T-helper 2 cell (primary cell): ENCODE measurements around the gene MYH14.
"Not testable (repeated sequence)": the region's sequence is repeated elsewhere in the genome, so short reads cannot be mapped to it uniquely, and the experiment has no call there.

Experiments used
- DNase-seq, 5 experiments: peaks; one replicate each; pipeline versions ENCODE4 v3.0.0 to v3.0.0-alpha.2; 2012 to 2022

Gene MYH14

DNA sequence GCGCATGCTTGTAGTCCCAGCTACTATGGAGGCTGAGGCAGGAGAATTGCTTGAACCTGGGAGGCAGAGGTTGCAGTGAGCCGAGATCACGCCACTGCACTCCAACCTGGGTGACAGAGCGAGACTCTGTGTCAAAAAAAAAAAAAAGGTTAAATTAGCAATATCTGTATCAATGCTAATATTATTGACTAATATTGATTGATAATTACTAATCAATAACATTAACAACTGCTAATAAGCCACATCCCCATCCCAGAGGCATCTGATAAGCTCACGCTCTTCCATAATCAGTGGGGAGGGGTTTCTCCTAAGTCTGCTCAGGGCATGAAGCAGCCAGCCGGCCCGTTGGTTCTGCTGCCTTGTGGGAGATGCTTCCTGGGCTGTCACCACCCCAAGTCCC is 24.7 kb downstream of the MYH14 start:
- DNase-seq: not testable (repeated sequence)

DNA sequence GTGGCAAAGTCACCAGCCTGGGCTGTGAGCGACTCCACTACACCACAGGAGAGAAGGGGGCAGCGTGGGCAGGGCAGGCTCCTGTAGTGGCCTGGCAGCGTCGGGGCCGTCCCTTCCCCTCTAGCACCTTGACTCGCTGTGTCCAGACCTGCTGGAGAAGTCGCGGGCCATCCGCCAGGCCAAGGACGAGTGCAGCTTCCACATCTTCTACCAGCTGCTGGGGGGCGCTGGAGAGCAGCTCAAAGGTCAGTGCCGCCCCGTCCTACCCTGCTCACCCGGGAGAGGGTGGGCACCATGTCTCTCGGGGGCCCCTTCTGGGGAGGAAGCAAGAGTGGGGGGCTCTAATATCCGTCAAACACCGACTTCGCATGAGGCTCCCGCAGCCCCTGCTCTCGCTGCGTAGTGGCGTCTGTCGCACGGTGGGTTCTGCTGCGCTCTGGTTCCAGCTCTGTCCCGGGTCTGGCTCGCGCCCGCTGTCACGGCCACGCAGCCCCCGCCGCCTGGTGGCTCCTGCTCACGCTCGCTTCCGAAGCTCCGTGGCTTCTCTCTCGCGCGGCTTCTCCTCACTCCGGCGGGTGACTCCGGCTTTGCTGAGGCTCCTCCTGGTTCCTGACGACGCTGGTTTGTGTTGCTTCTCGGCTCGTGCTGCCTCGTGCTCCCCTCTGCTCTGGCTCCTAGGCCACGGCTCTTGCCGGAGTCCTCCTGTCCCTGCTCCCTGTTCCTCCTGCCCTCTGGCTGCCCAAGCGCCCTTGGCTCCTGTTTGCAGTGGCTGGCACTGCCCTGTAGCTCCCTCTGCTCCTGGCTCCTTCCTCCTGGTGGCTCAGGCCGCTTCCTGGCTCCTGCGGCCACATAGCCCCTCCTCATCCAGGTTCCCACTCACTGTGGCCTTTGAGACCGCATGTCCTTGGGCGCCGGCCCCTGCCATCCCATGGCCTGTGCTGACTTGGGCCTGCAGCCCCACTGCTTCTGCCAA is 27.2 kb downstream of the MYH14 start:
- DNase-seq: no peak

DNA sequence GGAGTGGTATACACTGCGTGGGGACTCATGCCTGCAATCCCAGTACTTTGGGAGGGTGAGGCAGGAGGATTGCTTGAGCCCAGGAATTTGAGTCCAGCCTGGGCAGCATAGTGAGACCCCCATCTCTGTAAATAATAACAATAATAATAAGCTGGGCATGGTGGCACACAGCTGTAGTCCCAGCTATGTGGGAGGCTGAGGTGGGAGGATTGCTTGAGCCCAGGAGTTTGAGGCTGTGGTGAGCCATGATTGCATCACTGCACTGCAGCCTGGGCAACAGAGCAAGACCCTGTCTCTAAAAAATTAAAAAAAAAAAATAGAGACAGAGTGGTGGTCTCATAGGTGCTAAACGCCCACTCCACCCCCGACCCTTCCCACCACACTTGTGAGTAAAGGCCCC is 28.0 kb downstream of the MYH14 start:
- DNase-seq: not testable (repeated sequence)

DNA sequence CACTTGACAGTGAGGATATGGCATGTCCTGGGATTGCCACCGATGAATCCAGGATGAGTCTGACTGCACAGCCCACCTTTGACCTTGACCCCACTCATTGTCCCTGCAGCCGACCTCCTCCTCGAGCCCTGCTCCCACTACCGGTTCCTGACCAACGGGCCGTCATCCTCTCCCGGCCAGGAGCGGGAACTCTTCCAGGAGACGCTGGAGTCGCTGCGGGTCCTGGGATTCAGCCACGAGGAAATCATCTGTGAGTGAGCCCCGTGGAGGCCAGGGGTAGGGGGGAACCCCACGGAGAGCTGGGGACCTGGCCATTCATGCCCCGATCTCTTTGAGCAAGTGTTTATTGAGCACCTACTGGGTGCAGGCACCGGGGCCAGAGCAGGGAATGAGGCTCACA is 28.4 kb downstream of the MYH14 start:
- no peak for DNase-seq

DNA sequence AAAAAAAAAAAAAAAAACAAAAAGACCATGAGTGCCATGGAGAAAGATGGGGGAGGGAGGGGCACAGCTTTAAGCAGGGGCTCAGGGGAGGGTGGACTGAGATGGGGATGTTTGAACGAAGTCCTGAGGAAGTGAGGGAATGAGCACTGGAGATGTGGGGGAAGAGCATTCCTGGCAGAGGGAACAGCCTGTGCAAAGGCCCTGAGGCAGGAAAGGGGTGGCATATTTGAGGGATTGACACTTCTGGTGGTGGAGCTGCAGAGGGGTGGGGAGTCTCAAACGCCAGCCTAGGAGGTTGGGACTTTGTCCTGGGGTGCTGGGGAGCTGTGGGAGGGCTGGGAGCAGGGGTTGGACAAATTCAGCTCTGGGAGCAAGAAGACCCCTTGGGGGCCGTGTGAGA is 29.2 kb downstream of the MYH14 start:
- DNase-seq: no peak

DNA sequence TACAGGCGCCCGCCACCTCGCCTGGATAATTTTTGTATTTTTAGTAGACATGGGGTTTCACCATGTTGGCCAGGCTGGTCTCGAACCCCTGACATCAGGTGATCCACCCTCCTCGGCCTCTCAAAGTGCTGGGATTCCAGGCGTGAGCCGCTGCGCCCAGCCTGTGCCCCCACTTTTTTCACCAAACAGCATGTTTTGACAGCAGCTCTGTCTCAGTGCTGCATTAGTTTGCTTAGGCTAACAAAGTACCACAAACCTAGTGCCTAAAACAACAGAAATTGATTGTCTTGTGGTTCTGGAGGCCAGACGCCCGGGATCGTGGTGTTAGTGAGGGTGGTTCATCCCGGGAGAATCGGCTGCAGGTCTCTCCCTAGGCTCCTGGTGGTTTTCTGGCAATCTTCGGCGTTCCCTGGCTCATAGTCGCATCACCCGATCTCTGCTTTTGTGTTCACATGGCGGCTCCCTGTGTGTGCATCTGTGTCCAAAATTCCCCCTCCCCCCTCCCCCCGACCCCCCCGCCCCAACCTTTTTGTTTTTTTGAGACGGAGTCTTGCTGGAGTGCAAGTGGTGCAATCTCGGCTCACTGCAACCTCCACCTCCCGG is 30.0 kb downstream of the MYH14 start:
- DNase-seq: no peak

DNA sequence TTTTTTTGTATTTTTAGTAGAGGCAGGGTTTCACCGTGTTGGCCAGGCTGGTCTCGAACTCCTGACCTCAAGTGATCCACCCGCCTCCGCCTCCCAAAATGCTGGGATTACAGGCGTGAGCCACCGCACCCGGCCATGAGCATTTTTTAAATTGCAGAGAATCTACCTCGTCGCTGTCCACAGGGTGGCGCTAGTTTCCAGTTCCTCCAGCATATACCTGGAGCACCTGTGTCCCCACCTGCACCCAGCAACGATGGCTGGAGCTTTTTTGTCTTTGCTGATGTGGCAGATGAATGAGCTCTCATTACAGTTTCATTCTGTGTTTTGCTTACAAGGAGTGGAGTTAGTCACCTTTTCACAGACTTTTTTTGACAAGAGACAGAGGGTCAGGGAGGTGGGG is 34.1 kb downstream of the MYH14 start:
- not testable (repeated sequence) for DNase-seq

DNA sequence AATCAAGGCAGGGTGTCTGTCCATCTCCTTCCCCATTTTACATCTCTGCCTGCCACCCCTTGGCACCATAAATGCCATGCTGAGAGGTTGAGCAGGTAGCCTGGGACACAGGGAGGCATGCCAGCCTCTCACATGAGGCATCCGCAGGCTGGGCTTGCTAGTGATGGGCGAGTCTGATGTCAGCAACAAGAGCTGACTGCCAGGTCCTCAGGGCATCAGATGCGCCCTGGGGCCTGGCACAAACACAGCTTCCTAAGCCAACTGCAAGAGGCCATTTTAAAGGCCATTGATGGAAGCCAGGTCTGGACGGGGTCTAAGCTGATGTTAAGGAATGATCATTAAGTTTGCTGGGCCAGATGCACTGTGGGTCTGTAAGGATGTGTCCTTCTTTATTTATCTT is 34.6 kb downstream of the MYH14 start:
- no peak for DNase-seq

DNA sequence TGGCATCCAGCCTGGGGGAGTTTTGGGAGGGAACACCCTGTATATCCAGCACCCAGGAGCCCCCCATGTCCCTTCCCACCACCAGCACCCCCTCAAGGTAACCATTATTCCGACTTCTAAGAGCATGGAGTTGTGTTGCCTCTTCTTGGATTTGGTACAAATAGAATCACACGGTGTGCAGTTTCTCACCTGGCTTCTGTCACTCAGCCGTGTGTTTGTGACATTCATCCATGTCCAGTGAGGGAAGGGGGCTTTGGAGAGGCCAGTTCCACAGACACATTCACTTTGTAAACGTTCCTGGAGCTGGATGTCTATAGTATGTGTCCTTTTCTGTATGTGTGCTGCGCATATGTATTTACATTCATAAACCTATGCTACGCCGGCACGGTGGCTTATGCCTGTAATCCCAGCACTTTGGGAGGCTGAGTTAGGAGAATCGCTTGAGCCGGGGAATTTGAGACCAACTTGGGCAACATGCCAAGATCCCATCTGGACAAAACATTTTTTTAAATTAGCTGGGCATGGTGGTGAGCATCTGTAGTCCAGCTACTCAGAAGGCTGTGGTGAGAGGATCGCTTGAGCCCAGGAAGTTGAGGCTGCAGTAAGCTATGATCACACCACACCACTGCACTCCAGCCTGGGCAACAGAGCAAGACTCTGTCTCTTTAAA is 36.6 kb downstream of the MYH14 start:
- no peak for DNase-seq

DNA sequence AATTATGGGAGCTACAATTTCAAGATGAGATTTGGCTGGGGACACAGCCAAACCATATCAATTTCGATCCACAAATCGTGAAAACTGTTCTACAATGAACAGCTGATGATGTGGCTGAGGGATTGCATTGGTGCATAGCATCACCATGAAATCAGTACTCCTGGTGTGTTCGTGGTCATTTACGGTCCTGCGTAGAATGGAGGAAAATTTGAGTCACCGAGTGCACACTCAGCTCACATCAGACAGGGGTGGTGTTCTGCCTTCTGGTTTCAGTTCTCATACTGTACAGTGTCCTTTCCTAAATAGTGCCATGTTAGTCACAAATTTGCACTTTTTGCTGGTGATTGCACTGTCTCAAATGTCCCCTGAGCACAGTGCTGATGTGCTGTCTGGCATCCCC is 39.2 kb downstream of the MYH14 start:
- no peak for DNase-seq

DNA sequence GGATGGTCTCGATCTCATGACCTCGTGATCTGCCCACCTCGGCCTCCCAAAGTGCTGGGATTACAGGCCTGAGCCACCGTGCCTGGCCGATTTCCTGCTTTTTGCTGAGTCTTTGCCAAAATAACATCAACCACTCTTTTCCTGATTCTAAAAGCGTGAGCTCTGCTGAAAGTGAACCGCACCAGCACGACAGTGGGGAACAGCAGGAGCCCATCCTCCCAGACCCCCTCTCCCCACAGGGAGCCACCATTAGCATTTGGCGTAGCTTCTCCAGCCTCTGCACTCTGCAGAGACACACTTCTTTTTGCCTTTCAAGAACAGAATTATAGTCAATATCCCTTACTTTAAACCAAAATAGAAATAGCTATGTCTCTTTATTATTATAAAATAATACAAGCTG is 41.3 kb downstream of the MYH14 start:
- DNase-seq: no peak

DNA sequence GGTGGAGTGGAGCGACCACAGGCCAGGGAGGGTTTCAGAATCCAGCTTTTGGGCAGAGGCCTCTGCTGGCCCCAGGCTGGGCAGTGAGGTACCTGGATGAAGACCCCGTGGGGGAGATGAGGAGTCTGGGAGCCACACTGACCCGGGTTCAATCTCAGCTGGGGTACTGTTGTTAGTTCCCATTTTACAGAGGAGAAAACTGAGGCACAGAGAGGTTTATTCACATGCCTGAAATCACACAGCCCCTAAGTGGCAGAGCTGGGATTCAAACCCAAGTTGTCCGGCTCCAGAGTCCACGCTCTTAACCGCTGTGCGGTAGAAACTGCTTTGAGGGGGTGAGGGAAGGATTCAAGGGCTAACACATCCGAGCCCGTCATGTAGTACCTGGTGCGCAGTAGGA is 45.0 kb downstream of the MYH14 start:
- no peak for DNase-seq

DNA sequence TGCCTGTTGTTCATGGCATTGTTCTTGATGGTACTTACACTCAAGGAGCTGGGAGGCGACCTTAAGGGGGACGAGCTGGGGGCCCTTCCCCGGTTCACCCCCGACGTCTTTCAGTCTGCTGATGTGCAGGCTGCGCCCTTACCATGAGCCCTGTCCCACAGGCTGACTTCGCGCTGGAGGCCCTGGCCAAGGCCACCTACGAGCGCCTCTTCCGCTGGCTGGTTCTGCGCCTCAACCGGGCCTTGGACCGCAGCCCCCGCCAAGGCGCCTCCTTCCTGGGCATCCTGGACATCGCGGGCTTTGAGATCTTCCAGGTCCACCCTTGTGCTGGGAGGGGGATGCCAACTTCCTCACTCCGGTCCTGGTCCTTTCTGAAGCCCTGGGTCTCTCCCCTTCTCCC is 45.4 kb downstream of the MYH14 start:
- no peak for DNase-seq

DNA sequence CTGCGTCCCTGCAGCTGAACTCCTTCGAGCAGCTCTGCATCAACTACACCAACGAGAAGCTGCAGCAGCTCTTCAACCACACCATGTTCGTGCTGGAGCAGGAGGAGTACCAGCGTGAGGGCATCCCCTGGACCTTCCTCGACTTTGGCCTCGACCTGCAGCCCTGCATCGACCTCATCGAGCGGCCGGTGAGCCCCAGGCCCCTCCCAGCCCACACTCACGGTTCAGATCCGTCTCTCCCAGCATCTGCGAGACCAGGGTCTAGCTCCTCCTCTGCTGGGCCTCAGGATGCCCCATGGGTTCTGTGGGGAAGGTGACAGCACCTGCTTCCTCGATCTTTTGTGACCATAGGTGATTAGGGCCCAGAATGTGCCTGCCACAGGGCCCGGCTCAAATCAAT is 46.2 kb downstream of the MYH14 start:
- DNase-seq: no peak

DNA sequence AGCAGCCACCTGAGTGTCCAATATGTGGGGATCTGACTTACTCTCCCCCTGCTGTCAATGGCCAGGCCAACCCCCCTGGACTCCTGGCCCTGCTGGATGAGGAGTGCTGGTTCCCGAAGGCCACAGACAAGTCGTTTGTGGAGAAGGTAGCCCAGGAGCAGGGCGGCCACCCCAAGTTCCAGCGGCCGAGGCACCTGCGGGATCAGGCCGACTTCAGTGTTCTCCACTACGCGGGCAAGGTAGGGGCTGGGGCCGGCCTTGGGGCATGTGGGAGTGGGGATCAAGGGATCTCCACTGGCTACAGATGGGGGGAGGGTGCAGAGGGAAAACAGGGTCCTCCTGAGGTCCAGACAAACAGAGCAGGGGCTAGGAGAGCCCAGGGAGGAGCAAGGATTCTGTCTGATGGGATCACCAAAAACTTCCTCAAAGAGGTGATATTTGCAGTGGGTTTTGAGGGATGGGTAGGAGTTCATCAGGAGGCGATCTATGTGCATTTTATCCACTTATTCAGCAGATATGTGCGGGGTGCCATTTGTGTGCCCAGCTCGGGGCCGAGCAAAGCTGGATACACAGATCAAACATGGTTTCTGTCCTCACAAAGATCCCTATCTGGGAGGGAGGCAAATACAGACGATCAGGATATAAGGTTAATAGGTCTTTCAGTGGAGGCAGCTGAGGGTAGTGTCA is 47.2 kb downstream of the MYH14 start:
- no peak for DNase-seq

DNA sequence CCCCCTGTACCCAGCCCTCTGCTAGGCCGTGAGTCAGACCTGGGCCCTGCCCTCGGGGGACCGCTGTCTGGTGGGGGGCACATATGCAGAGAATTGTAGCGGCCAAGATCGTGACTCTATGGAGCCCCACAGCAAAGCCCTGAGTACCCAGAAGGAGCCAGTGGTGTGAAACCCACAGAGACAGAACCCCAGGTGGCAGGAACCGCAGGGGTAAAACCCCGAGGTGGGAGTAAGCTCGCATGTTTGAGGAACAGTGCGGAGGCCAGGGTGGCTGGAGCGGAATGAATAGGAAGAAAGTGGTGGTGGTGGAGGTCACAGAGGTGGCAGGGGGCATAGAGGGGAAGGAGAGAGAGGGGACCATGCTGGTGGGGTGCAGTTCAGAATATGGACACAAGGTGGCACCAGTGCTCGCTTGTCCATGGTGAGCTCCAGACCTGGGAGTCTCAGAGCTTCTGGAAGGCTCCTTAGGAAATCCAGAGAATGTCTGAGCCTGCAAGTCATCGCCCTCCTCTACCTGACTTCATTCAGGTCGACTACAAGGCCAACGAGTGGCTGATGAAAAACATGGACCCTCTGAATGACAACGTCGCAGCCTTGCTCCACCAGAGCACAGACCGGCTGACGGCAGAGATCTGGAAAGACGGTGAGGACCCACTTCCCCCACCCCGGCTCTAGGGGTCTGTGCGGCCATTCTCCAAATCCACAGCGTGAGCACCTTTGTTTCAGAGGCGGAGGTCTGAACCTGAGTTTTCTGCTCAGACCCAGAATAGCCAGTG is 48.9 kb downstream of the MYH14 start:
- DNase-seq: peak in 3 of 5 experiments; percentile 13 to 25 (median 22)

DNA sequence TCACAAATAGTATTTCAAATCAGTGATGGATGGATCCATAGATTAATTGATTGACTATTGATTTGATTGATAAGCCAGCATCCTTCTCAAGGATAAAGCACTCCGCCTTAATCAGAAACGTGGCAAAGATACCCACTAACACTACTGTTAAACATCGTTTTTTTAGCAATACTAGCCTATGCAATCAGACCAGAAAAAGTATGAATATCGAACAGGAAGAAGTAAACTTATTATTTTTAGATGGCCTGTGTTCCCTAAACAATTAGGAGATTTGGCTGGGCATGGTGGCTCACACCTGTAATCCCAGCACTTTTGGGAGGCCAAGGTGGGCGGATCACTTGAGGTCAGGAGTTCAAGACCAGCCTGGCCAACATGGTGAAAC is 49.5 kb downstream of the MYH14 start:
- DNase-seq: no peak

DNA sequence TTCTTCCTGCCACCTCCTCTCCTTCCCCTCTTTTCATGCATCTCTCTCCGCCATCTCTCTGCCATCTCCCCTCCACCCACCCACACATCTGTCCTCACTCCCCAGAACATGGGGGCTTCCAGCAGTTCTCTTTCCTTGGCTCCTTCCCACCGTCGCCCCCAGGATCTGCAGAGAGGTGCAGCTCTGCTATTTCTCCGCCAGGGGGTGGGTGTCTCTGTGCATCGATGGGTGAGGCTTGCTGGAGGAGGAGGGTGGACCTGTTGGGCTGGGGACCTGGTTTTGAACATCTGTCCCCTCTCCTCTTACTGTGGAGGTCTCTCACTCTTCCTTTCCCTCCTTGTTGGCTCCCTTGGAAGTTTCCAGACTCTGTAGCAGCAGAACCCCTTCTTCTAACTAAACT is 51.7 kb downstream of the MYH14 start:
- DNase-seq: no peak

DNA sequence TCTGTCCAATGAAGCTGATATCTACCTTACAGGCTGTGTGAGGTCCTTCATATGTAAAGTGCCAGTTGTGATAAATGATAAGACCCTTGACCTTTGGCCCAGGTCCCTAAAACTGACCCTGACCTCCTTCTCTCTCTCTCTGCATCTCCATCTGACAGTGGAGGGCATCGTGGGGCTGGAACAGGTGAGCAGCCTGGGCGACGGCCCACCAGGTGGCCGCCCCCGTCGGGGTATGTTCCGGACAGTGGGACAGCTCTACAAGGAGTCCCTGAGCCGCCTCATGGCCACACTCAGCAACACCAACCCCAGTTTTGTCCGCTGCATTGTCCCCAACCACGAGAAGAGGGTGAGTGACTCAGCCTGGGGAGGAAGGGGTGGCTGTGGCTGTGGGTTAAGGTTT is 53.7 kb downstream of the MYH14 start:
- no peak for DNase-seq

DNA sequence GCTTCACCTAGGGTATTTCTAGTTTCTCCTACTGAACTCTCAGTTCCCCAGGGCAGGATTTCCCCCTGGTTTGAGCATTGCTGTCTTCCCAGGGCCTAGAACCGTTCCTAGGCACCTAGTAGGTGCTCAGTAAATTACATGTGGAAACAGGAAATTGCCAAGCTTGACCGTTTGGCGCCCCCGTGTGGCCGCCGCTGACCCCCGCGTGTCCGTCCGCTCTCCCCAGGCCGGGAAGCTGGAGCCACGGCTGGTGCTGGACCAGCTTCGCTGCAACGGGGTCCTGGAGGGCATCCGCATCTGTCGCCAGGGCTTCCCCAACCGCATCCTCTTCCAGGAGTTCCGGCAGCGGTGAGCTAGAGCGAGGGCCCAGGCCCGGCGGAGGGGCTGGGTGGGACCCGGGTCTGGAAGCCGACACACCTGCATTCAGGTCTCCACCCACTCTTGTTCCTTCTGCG is 55.5 kb downstream of the MYH14 start:
- no peak for DNase-seq

DNA sequence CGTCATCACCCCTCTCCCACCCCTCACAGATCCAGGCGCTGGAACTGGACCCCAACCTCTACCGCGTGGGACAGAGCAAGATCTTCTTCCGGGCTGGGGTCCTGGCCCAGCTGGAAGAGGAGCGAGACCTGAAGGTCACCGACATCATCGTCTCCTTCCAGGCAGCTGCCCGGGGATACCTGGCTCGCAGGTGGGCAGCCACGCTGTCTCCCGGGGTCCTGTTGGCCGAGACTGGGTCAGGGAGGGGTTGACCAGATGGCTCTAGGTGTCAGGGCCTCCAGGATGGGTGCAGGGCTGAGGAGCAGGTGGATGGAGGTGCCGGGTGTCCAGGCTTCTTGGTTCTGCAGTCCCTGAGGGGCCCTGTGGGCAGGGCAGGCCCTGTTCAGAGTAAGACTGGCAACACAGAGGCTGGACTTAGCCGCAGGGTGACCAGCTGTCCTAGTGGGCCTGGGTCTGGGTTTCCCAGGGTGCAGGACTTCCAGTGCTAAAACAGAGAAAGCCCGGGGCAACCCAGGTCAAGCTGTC is 58.1 kb downstream of the MYH14 start:
- no peak for DNase-seq

DNA sequence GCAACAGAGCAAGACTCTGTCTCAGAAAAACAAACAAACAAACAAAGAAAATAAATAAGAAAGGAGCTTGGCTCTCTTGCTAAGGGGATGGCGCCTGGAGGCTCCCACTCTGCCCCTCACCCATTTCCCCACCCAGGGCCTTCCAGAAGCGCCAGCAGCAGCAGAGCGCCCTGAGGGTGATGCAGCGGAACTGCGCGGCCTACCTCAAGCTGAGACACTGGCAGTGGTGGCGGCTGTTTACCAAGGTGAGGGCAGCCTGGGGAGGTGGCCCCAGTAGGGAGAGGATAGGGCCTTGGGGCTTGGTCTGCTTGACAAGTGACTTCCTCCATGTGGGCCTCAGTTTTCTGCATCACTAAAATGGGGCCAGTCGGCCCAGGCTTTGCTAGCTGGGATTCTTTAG is 59.8 kb downstream of the MYH14 start:
- DNase-seq: no peak
